LNCAP (cell line): ENCODE data around the gene NAPG.

Experiments
- CTCF ChIP-seq: fragments of 450-650 bp; IDR thresholded peaks from 2 replicates; pipeline ENCODE4 v1.5.1; 2017; ENCODE audit warnings: mild to moderate bottlenecking

Gene NAPG

GRCh38 chr18:10515456-10515855 lies 10.4 kb upstream of the NAPG start:
- no peak for TF ChIP-seq CTCF

DNA sequence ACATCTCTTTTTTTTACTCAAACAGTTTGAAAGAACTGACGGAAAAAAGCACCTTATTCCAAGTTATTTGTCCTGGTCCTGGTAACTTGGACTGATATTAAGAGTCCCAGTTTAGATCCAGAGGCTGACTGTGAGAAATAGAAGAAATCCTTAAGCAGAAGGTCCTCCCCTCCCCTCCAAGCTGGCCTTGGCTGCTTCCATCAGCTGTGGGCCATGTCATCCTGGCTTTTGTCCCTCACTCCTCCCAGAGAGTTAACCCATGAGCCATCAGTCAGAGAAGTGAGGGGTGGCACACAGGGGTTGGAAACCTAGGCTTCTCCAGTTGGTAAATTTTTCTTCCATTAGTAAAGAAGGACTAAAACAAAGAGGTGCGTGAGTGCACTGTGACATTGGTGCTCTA lies 9.7 kb upstream of the NAPG start:
- TF ChIP-seq CTCF = no peak

- TF ChIP-seq CTCF = no peak
Measured at GRCh38 chr18:10518595-10519255, 7.1 kb upstream of the NAPG start.

DNA sequence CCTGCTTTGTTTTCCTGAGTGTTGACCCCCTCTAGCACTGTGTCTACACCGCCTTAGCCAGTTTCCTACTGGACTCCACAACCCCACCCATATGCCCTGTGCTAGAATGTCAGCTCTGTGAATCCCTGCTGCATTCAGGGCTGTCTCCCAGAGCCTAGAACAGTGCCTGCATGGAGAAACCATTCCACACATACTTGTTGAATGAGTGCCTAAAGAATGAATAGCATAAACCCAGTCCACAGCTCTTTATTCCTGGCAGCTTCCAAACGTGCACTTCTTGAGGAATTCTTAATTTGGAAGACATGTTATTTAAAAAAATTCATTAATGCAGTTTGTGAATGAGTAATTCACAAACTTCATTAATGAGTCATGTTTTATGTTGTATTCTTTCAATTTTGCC lies 6.5 kb upstream of the NAPG start:
- no peak for TF ChIP-seq CTCF

DNA sequence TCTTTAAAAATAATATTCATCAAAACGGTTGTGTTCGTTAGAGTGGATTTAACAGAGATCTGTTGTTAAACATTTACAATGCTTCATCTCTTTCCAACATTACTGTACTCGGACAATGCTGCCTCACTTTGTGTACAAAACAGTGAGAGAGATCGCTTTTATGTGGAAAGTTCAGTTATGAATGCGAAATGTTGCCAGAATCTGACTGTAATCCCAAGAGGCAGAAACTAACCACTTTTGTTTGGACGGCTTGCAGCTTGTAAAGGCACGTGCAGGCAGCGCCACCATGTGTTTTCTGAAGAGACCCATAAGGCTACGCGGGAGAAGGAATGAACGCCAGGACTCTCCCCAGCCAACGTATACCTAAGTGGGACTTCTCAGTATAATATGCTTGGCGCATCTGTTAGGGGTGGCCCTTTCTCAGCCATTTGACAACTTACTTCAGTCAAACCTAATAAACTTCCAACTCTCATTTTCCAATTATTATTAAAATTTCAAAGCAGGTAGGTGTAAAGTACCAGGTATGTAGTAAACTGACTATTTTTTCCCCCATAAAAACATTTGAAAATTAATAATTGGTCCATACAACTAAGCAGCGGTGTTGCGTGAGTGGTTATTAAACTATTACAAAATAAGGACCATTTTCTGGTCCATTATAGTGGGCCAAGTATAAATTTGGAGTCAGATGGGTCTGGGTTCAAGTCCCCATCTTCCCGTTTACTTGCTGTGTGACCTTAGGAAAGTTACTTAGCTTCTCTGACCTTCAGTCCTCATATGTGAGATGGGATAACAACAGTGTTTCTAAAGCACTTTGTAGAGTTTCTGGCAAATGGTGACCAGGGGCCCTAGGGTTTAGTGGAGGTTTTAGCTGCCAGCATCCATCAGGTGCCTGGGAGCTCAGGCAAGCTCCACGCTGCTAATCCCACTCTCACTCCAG lies 5.6 kb upstream of the NAPG start:
- TF ChIP-seq CTCF = peak; percentile 87

DNA sequence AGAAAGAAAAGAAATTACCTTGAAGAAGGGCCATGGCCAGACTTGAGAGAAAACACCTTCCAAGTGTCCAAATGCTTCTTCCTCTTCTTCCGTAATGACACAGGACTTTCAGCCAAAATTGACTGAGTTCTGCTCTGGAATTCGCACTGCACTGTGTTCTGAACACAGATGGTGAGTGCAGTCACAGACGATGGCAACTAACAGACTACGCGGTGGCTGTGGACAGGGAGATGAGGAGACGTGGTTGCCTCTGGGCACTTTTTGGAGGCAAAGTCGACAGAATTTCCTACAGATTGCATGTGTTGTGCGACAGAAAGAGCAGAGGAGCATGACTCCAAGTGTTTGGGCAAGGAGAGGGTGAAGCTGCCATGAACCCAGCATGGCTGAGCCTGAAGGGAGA lies 4.3 kb upstream of the NAPG start:
- TF ChIP-seq CTCF = no peak

GRCh38 chr18:10522574-10522973 lies 3.3 kb upstream of the NAPG start:
- TF ChIP-seq CTCF = no peak
